Right ventricle myocardium superior (tissue), 1 donor: ENCODE data around the gene ZNG1F. TPM values are rescaled to one million over a fixed set of nuclear protein-coding genes. Genes with fewer than 3 reads are reported as not detected.
"Not testable (repeated sequence)": the region's sequence is repeated elsewhere in the genome, so short reads cannot be mapped to it uniquely, and the experiment has no call there.

Experiments
- ATAC-seq: fragments of 200-7000 bp; cut with Tn5 transposase; one replicate; pipeline ENCODE4 v1.9.1; 2020; ENCODE audit warnings: mild to moderate bottlenecking; ENCODE audit not compliant: poor library complexity
- DNase-seq: peaks from one replicate; pipeline ENCODE4 v3.0.0-alpha.2; 2020
- intact Hi-C: fragments of 100-400 bp; cut with DNase I; formaldehyde crosslinking; loops from one replicate; pipeline ENCODE4 v1.11.2; 2022
- total RNA-seq: library from RNA; stranded (reverse); fragmentation: NEBNext Ultra II Directional; extraction: Animal tissue kit (Norgen Biotek cat#: 25700); gene quantifications from one replicate; pipeline ENCODE4 v1.2.1, GENCODE V29; 2021
- donor health status: DM: no; HTN: yes; CAD: no; lungs with severe emphysema.

ZNG1F gene
- total RNA-seq, 1 donor from 2014 or later: 2.3 TPM

GRCh38 chr9:41125109-41125658, 63.9 kb downstream of the ZNG1F start:
- DNase-seq, ATAC-seq, intact Hi-C loops: not testable (repeated sequence)

- peak; percentile 55 for ATAC-seq
- DNase-seq, intact Hi-C loops: not testable (repeated sequence)
Observed at GRCh38 chr9:41124250-41125108, 64.6 kb downstream of the ZNG1F start.

- ATAC-seq: peak; percentile 45
- intact Hi-C loops, DNase-seq: not testable (repeated sequence)
Observed at GRCh38 chr9:41123812-41124211, 65.3 kb downstream of the ZNG1F start.

GRCh38 chr9:41123396-41123795, 65.7 kb downstream of the ZNG1F start:
- intact Hi-C loops: not testable (repeated sequence)

GRCh38 chr9:41120696-41121095, 68.4 kb downstream of the ZNG1F start:
- intact Hi-C loops, ATAC-seq, DNase-seq: not testable (repeated sequence)

More at GRCh38 chr9:41123396-41123795, 65.7 kb downstream of the ZNG1F start:
- not testable (repeated sequence) for DNase-seq, ATAC-seq

GRCh38 chr9:41119719-41120118, 69.4 kb downstream of the ZNG1F start:
- intact Hi-C loops, ATAC-seq, DNase-seq: not testable (repeated sequence)

GRCh38 chr9:41119311-41119710, 69.8 kb downstream of the ZNG1F start:
- not testable (repeated sequence) for ATAC-seq

GRCh38 chr9:41113348-41113747, 75.8 kb downstream of the ZNG1F start:
- DNase-seq, ATAC-seq, intact Hi-C loops: not testable (repeated sequence)

More at GRCh38 chr9:41119311-41119710, 69.8 kb downstream of the ZNG1F start:
- intact Hi-C loops, DNase-seq: not testable (repeated sequence)

GRCh38 chr9:41111414-41111813, 77.7 kb downstream of the ZNG1F start:
- ATAC-seq, DNase-seq, intact Hi-C loops: not testable (repeated sequence)

- ATAC-seq, intact Hi-C loops: not testable (repeated sequence)
- peak; percentile 30 for DNase-seq
Observed at GRCh38 chr9:41110913-41111312, 78.2 kb downstream of the ZNG1F start.

GRCh38 chr9:41109253-41109652, 79.9 kb downstream of the ZNG1F start:
- ATAC-seq, DNase-seq, intact Hi-C loops: not testable (repeated sequence)

GRCh38 chr9:41108816-41109215, 80.3 kb downstream of the ZNG1F start:
- ATAC-seq, intact Hi-C loops, DNase-seq: not testable (repeated sequence)

- intact Hi-C loops, ATAC-seq, DNase-seq: not testable (repeated sequence)
Observed at GRCh38 chr9:41106472-41107116, 82.5 kb downstream of the ZNG1F start.

- not testable (repeated sequence) for DNase-seq, ATAC-seq
Observed at GRCh38 chr9:41105557-41106253, 83.4 kb downstream of the ZNG1F start.

GRCh38 chr9:41104542-41104941, 84.6 kb downstream of the ZNG1F start:
- DNase-seq, ATAC-seq, intact Hi-C loops: not testable (repeated sequence)

More at GRCh38 chr9:41105557-41106253, 83.4 kb downstream of the ZNG1F start:
- intact Hi-C loops: not testable (repeated sequence)

GRCh38 chr9:41100508-41100907, 88.6 kb downstream of the ZNG1F start:
- DNase-seq, intact Hi-C loops, ATAC-seq: not testable (repeated sequence)

- intact Hi-C loops, ATAC-seq, DNase-seq: not testable (repeated sequence)
Observed at GRCh38 chr9:41098759-41099158, 90.4 kb downstream of the ZNG1F start.

GRCh38 chr9:41095060-41095459, 94.1 kb downstream of the ZNG1F start:
- DNase-seq: peak; percentile 43
- ATAC-seq: peak; percentile 45

More at GRCh38 chr9:41095060-41095459, 94.1 kb downstream of the ZNG1F start:
- intact Hi-C loops: not testable (repeated sequence)
